SK-N-SH (cell line): Measurements from ENCODE around the gene PLEKHG3.

Source experiments
- EZH2phosphoT487 ChIP-seq: fragments of 200-600 bp; sonication (generic); IDR thresholded peaks from 2 replicates; pipeline ENCODE4 v1.6.1; 2017; ENCODE audit warnings: low read depth, mixed run types, mild to moderate bottlenecking, antibody characterized with exemption, moderate library complexity, borderline replicate concordance
- FOSL2 ChIP-seq: IDR thresholded peaks from 2 replicates; pipeline ENCODE4 v1.4.0; 2012; ENCODE audit warnings: low read depth, mild to moderate bottlenecking, moderate library complexity, borderline replicate concordance
- IRF3 ChIP-seq: fragments of 150-350 bp; IDR thresholded peaks from 2 replicates; pipeline ENCODE4 v1.6.1; 2016; ENCODE audit warnings: mild to moderate bottlenecking, low read depth, low read length
- POLR2AphosphoS5 ChIP-seq: IDR thresholded peaks from 2 replicates; pipeline ENCODE4 v1.6.1; 2012; ENCODE audit warnings: low read depth, low read length
- RCOR1 ChIP-seq: fragments of 150-350 bp; IDR thresholded peaks from 2 replicates; pipeline ENCODE4 v1.6.1; 2017; ENCODE audit warnings: antibody characterized with exemption, low read length
- TF ChIP-seq, protein P1 (sequence below): fragments of 200-600 bp; sonication (generic); IDR thresholded peaks from 2 replicates; pipeline ENCODE4 v1.6.1; 2017; ENCODE audit warnings: antibody characterized with exemption, mild to moderate bottlenecking, moderate library complexity

- TF ChIP-seq IRF3 (no peak), POLR2AphosphoS5 (no peak), EZH2phosphoT487 (no peak), FOSL2 (no peak), RCOR1 (no peak)
- TF ChIP-seq, protein P1, sequence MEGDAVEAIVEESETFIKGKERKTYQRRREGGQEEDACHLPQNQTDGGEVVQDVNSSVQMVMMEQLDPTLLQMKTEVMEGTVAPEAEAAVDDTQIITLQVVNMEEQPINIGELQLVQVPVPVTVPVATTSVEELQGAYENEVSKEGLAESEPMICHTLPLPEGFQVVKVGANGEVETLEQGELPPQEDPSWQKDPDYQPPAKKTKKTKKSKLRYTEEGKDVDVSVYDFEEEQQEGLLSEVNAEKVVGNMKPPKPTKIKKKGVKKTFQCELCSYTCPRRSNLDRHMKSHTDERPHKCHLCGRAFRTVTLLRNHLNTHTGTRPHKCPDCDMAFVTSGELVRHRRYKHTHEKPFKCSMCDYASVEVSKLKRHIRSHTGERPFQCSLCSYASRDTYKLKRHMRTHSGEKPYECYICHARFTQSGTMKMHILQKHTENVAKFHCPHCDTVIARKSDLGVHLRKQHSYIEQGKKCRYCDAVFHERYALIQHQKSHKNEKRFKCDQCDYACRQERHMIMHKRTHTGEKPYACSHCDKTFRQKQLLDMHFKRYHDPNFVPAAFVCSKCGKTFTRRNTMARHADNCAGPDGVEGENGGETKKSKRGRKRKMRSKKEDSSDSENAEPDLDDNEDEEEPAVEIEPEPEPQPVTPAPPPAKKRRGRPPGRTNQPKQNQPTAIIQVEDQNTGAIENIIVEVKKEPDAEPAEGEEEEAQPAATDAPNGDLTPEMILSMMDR: no peak
These were observed 17.7 kb downstream of the PLEKHG3 start for GRCh38 chr14:64721899-64722298.
